A549 (cell line): Measurements from ENCODE around the gene PRR3. TPM values are rescaled to one million over a fixed set of nuclear protein-coding genes. Genes with fewer than 3 reads are reported as not detected.

Source experiments
- ATAC-seq, 2 experiments: fragments of 200-7000 bp in 1 of 2; fragments of >200 bp in 1 of 2; cut with Nextera tagmentation in 1 of 2; cut with Tn5 transposase in 1 of 2; 3 replicates each; pipeline versions ENCODE4 v1.8.0 to v1.9.1; 2018 to 2020; ENCODE audit warnings: mild to moderate bottlenecking in 1 of 2, moderate library complexity in 1 of 2
- CTCF ChIA-PET: fragments of 300-600 bp; sonication (Branson Sonifier 250); formaldehyde crosslinking; extraction: SDS; loops from one replicate; lab custom pipeline; 2021; ENCODE audit warnings: antibody characterized with exemption, inconsistent platforms; lab: Yijun Ruan, JAX
- POLR2A ChIA-PET: fragments of 350-600 bp; formaldehyde crosslinking; extraction: SDS; loops from one replicate; lab custom pipeline; 2021; ENCODE audit warnings: antibody characterized with exemption, inconsistent platforms; lab: Yijun Ruan, JAX
- DNase-seq, 2 experiments: peaks; one replicate each; pipeline versions ENCODE4 v3.0.0 to v3.0.0-alpha.2; 2011 to 2016; ENCODE audit warnings: low read depth in 1 of 2, low spot score in 1 of 2
- FAIRE-seq: peaks from 2 replicates; lab custom pipeline; 2011; peaks lifted over from hg19 to GRCh38; lab: Jason Lieb, UNC
- H3K27ac ChIP-seq, 2 experiments: fragments of >200 bp; sonication (Bioruptor Twin); formaldehyde crosslinking; 3 replicates each; pipeline ENCODE4 v1.5.1; 2016 to 2017
- H3K4me1 ChIP-seq: fragments of >200 bp; sonication (Bioruptor Twin); formaldehyde crosslinking; 3 replicates; pipeline ENCODE4 v1.6.1; 2016
- H3K4me2 ChIP-seq: fragments of >200 bp; sonication (Bioruptor Twin); formaldehyde crosslinking; 3 replicates; pipeline ENCODE4 v1.6.1; 2016
- H3K4me3 ChIP-seq: fragments of >200 bp; sonication (Bioruptor Twin); formaldehyde crosslinking; 3 replicates; pipeline ENCODE4 v1.5.1; 2016
- H3K9me3 ChIP-seq: fragments of >200 bp; sonication (Bioruptor Twin); formaldehyde crosslinking; 3 replicates; pipeline ENCODE4 v1.6.1; 2016
- BHLHE40 ChIP-seq: IDR thresholded peaks from 2 replicates; pipeline ENCODE4 v1.6.1; 2012; ENCODE audit warnings: low read depth, low read length, inconsistent platforms
- CHD2 ChIP-seq: fragments of 150-350 bp; IDR thresholded peaks from 2 replicates; pipeline ENCODE4 v1.6.1; 2014; ENCODE audit warnings: low read length; ENCODE audit not compliant: partially characterized antibody
- GATA3 ChIP-seq: IDR thresholded peaks from 2 replicates; pipeline ENCODE4 v1.6.1; 2012; ENCODE audit warnings: borderline replicate concordance
- JUN ChIP-seq, 2 experiments: fragments of >200 bp; sonication (Bioruptor Twin); formaldehyde crosslinking; IDR thresholded peaks; 2 replicates in 1 of 2; 3 replicates in 1 of 2; pipeline ENCODE4 v1.6.1; 2016 to 2017
- MAZ ChIP-seq: fragments of 150-350 bp; IDR thresholded peaks from 2 replicates; pipeline ENCODE4 v1.6.1; 2014; ENCODE audit warnings: antibody characterized with exemption, low read depth, low read length, borderline replicate concordance
- MYC ChIP-seq: IDR thresholded peaks from 2 replicates; pipeline ENCODE4 v1.6.1; 2012; ENCODE audit warnings: mild to moderate bottlenecking, inconsistent platforms, low read length, improper control_type of control experiment, borderline replicate concordance
- PHF8 ChIP-seq: fragments of 200-600 bp; sonication (generic); IDR thresholded peaks from 2 replicates; pipeline ENCODE4 v1.6.1; 2016; ENCODE audit warnings: low read depth, mild to moderate bottlenecking, antibody characterized with exemption, moderate library complexity, borderline replicate concordance
- POLR2A ChIP-seq: IDR thresholded peaks from 2 replicates; pipeline ENCODE4 v1.6.1; 2012; ENCODE audit warnings: mild to moderate bottlenecking, low read length
- RARB ChIP-seq: fragments of 250-450 bp; sonication (Bioruptor Pico); IDR thresholded peaks from 2 replicates; pipeline ENCODE4 v1.8.0; 2021; ENCODE audit warnings: mild to moderate bottlenecking, moderate library complexity
- SMC3 ChIP-seq: fragments of >200 bp; sonication (Bioruptor Twin); formaldehyde crosslinking; IDR thresholded peaks from 3 replicates; pipeline ENCODE4 v1.6.1; 2018; ENCODE audit warnings: inconsistent platforms
- TP53 ChIP-seq: fragments of 250-450 bp; sonication (Bioruptor Pico); IDR thresholded peaks from 2 replicates; pipeline ENCODE4 v1.5.0; 2021; ENCODE audit warnings: mild to moderate bottlenecking, moderate library complexity
- ZNF302 ChIP-seq: fragments of 250-450 bp; sonication (Bioruptor Pico); IDR thresholded peaks from 2 replicates; pipeline ENCODE4 v1.9.0; 2021; ENCODE audit warnings: inconsistent platforms, mild to moderate bottlenecking, moderate library complexity
- ZSCAN20 ChIP-seq: fragments of 250-450 bp; sonication (Bioruptor Pico); IDR thresholded peaks from 2 replicates; pipeline ENCODE4 v1.8.0; 2022; ENCODE audit warnings: mild to moderate bottlenecking, moderate library complexity
- WGBS: methylation state at CpG from one replicate; pipeline ENCODE4 v1.1.6; 2017; ENCODE audit errors: missing lambda C conversion rate; 5-methylcytosine and 5-hydroxymethylcytosine counted together
- polyA plus RNA-seq, 4 experiments: library from polyadenylated mRNA; depleted of rRNA in 3 of 4; stranded (reverse); fragments of >200 nt; fragmentation: RNase III in 1 of 4; extraction: RNeasy Plus Mini Kit Qiagen cat#74134 plus additional on column Dnase treatment in 1 of 4; gene quantifications; 2 replicates in 3 of 4; 3 replicates in 1 of 4; pipeline ENCODE4 v1.2.3, GENCODE V29; 2011 to 2017
- TF ChIP-seq, protein P1 (sequence below): fragments of 250-450 bp; sonication (Bioruptor Pico); IDR thresholded peaks from 2 replicates; pipeline ENCODE4 v1.5.0; 2021; ENCODE audit warnings: mild to moderate bottlenecking, moderate library complexity, borderline replicate concordance
- TF ChIP-seq, protein P2 (sequence below): fragments of 450-650 bp; IDR thresholded peaks from 2 replicates; pipeline ENCODE4 v1.6.1; 2014; ENCODE audit warnings: antibody characterized with exemption
- TF ChIP-seq, protein P3 (sequence below): IDR thresholded peaks from 2 replicates; pipeline ENCODE4 v1.6.1; 2012; ENCODE audit warnings: low read depth, borderline replicate concordance
- TF ChIP-seq, protein P4 (sequence below): IDR thresholded peaks from 2 replicates; pipeline ENCODE4 v1.6.1; 2012
- TF ChIP-seq, protein P5 (sequence below): fragments of 200-600 bp; sonication (generic); IDR thresholded peaks from 2 replicates; pipeline ENCODE4 v1.6.1; 2016; ENCODE audit warnings: antibody characterized with exemption, mild to moderate bottlenecking, moderate library complexity
- TF ChIP-seq, protein P6 (sequence below): fragments of >200 bp; sonication (Bioruptor Twin); formaldehyde crosslinking; IDR thresholded peaks from 3 replicates; pipeline ENCODE4 v1.6.1; 2016
- TF ChIP-seq, protein P7 (sequence below): fragments of 250-450 bp; sonication (Bioruptor Pico); IDR thresholded peaks from 2 replicates; pipeline ENCODE4 v1.5.0; 2020; ENCODE audit warnings: low read depth, mild to moderate bottlenecking, moderate library complexity
- TF ChIP-seq, protein P8 (sequence below): IDR thresholded peaks from 2 replicates; pipeline ENCODE4 v1.6.1; 2012

Gene PRR3
- polyA plus RNA-seq, 2 of the 4 experiments (the other 2 are of a cell fraction): 13.8 to 24.1 TPM

DNA sequence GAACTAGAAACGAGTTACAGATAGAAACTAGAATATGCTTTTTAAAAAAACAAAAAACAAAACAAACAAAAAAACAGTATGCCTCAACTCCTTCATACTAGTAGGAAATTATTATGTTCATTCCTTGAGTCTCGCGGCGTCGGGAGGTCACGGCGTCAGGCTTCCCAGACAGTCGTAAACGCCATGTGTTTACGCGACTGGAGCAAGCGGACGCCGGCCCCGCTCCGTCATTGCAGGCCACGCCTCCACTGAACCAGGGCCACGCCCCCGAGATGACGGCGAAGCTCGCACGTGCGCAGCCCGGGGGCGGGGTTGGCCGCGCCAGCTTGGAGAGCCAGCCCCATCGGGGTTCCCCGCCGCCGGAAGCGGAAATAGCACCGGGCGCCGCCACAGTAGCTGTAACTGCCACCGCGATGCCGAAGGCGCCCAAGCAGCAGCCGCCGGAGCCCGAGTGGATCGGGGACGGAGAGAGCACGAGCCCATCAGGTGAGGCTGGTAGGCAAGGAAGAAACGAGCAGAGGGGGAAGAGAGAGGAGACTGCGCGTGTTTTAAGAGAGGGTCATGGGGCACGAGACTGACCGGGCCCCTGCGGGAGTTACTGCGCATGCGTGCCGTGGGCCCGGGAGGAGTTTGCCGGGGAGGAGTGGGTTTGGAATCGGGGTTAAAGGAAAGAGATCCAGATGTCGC lies 14.1 kb downstream of the PRR3 start, which contains the start of gene ABCF1:
Gene ABCF1 (plus strand): TSS at position 368 of the 687 bp plus-strand sequence. CDS start 46 bp downstream, at position 414.
- peak within 1 kb of the TSS; percentile 52 for H3K4me3 ChIP-seq
- TF ChIP-seq, protein P1, sequence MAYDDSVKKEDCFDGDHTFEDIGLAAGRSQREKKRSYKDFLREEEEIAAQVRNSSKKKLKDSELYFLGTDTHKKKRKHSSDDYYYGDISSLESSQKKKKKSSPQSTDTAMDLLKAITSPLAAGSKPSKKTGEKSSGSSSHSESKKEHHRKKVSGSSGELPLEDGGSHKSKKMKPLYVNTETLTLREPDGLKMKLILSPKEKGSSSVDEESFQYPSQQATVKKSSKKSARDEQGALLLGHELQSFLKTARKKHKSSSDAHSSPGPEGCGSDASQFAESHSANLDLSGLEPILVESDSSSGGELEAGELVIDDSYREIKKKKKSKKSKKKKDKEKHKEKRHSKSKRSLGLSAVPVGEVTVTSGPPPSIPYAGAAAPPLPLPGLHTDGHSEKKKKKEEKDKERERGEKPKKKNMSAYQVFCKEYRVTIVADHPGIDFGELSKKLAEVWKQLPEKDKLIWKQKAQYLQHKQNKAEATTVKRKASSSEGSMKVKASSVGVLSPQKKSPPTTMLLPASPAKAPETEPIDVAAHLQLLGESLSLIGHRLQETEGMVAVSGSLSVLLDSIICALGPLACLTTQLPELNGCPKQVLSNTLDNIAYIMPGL: 0 out of 2 replicates have a peak, but pooled peaks have one; percentile 21
- TF ChIP-seq JUN (IDR thresholded peaks at IDR 0.05) (peak; percentile 65 to 89), ZSCAN20 (CRISPR knock-in tag) (no peak), MYC (peak; percentile 86; the same call in 1 of the 2 replicates), RARB (CRISPR knock-in tag) (peak; percentile 38; the same call in 1 of the 2 replicates), MAZ (0 out of 2 replicates have a peak, but pooled peaks have one; percentile 53), GATA3 (no peak), TP53 (peak; percentile 42; the same call in 1 of the 2 replicates), SMC3 (no peak), POLR2A (peak; percentile 67), ZNF302 (CRISPR knock-in tag) (no peak), BHLHE40 (peak; percentile 99), CHD2 (peak; percentile 55), PHF8 (peak; percentile 79)
- TF ChIP-seq, protein P2, sequence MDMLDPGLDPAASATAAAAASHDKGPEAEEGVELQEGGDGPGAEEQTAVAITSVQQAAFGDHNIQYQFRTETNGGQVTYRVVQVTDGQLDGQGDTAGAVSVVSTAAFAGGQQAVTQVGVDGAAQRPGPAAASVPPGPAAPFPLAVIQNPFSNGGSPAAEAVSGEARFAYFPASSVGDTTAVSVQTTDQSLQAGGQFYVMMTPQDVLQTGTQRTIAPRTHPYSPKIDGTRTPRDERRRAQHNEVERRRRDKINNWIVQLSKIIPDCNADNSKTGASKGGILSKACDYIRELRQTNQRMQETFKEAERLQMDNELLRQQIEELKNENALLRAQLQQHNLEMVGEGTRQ: peak; percentile 37
- TF ChIP-seq, protein P3, sequence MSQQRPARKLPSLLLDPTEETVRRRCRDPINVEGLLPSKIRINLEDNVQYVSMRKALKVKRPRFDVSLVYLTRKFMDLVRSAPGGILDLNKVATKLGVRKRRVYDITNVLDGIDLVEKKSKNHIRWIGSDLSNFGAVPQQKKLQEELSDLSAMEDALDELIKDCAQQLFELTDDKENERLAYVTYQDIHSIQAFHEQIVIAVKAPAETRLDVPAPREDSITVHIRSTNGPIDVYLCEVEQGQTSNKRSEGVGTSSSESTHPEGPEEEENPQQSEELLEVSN: peak; percentile 93
- TF ChIP-seq, protein P4, sequence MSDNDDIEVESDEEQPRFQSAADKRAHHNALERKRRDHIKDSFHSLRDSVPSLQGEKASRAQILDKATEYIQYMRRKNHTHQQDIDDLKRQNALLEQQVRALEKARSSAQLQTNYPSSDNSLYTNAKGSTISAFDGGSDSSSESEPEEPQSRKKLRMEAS: peak; percentile 97
- TF ChIP-seq, protein P5, sequence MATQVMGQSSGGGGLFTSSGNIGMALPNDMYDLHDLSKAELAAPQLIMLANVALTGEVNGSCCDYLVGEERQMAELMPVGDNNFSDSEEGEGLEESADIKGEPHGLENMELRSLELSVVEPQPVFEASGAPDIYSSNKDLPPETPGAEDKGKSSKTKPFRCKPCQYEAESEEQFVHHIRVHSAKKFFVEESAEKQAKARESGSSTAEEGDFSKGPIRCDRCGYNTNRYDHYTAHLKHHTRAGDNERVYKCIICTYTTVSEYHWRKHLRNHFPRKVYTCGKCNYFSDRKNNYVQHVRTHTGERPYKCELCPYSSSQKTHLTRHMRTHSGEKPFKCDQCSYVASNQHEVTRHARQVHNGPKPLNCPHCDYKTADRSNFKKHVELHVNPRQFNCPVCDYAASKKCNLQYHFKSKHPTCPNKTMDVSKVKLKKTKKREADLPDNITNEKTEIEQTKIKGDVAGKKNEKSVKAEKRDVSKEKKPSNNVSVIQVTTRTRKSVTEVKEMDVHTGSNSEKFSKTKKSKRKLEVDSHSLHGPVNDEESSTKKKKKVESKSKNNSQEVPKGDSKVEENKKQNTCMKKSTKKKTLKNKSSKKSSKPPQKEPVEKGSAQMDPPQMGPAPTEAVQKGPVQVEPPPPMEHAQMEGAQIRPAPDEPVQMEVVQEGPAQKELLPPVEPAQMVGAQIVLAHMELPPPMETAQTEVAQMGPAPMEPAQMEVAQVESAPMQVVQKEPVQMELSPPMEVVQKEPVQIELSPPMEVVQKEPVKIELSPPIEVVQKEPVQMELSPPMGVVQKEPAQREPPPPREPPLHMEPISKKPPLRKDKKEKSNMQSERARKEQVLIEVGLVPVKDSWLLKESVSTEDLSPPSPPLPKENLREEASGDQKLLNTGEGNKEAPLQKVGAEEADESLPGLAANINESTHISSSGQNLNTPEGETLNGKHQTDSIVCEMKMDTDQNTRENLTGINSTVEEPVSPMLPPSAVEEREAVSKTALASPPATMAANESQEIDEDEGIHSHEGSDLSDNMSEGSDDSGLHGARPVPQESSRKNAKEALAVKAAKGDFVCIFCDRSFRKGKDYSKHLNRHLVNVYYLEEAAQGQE: peak; percentile 57
- TF ChIP-seq, protein P6, sequence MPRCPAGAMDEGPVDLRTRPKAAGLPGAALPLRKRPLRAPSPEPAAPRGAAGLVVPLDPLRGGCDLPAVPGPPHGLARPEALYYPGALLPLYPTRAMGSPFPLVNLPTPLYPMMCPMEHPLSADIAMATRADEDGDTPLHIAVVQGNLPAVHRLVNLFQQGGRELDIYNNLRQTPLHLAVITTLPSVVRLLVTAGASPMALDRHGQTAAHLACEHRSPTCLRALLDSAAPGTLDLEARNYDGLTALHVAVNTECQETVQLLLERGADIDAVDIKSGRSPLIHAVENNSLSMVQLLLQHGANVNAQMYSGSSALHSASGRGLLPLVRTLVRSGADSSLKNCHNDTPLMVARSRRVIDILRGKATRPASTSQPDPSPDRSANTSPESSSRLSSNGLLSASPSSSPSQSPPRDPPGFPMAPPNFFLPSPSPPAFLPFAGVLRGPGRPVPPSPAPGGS: peak; percentile 83
- TF ChIP-seq, protein P7, sequence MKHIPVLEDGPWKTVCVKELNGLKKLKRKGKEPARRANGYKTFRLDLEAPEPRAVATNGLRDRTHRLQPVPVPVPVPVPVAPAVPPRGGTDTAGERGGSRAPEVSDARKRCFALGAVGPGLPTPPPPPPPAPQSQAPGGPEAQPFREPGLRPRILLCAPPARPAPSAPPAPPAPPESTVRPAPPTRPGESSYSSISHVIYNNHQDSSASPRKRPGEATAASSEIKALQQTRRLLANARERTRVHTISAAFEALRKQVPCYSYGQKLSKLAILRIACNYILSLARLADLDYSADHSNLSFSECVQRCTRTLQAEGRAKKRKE (CRISPR knock-in tag): peak; percentile 77; the same call in 1 of the 2 replicates
- TF ChIP-seq, protein P8, sequence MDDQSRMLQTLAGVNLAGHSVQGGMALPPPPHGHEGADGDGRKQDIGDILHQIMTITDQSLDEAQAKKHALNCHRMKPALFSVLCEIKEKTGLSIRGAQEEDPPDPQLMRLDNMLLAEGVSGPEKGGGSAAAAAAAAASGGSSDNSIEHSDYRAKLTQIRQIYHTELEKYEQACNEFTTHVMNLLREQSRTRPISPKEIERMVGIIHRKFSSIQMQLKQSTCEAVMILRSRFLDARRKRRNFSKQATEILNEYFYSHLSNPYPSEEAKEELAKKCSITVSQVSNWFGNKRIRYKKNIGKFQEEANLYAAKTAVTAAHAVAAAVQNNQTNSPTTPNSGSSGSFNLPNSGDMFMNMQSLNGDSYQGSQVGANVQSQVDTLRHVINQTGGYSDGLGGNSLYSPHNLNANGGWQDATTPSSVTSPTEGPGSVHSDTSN: 0 out of 2 replicates have a peak, but pooled peaks have one; percentile 31
- under 1% methylated on average over 43 of the region's 59 CpGs for WGBS
- H3K27ac ChIP-seq: peak within 1 kb of the TSS; percentile 89 to 99
- DNase-seq (peak; percentile 89 to 96), FAIRE-seq (no peak), ATAC-seq (peak; percentile 95 to 97)
- CTCF ChIA-PET: interaction anchor here (1.4 to 1.8 kb wide), 2 partner anchors 21 to 30 kb away, joined by 4 to 5 read pairs; no protein-coding TSS in a partner anchor
- peaks cover 14% of the 10 kb centered on the region for H3K4me1 ChIP-seq
- peak within 1 kb of the TSS; percentile 92 for H3K4me2 ChIP-seq
- POLR2A ChIA-PET: interaction anchor here (0.5 to 1.6 kb wide), 10 partner anchors 10 to 1103 kb away, joined by 3 to 15 read pairs (median 4); partner anchors contain the start of genes GNL1, MRPS18B and PRR3
- no peaks in the 10 kb centered on the region for H3K9me3 ChIP-seq
